Measurements from ENCODE around the gene GATAD2B. TPM values are rescaled to one million over a fixed set of nuclear protein-coding genes. Genes with fewer than 3 reads are reported as not detected.

Gene GATAD2B
- polyA plus RNA-seq, 3 donors, result 1.1 to 11.0 (median 2.0) TPM

GRCh38 chr1:153933430-153933829 lies 10.7 kb upstream of the GATAD2B start:
- H3K79me2 ChIP-seq (ENCODE audit: insufficient read depth, low read length), result peaks cover 23% of the 10 kb centered on the region
- Mint-ChIP-seq H3K27me3 (ENCODE audit: low read depth in 3 of 3) (peaks cover 0 to 5% (median 0%) of the 10 kb centered on the region in 3 donors), H3K9me3 (no peaks in the 10 kb centered on the region), H3K4me1 (peaks cover 8% of the 10 kb centered on the region), H3K27ac (peak overlapping the region in 1 of 7 donors; percentile 82), H3K4me3 (no peak overlapping the region), H3K36me3 (peaks cover 79 to 97% of the 10 kb centered on the region in 2 donors)
- H3K27me3 ChIP-seq (ENCODE audit: control insufficient read depth in 2 of 2, insufficient read depth in 2 of 2, low read length in 2 of 2), result no peaks in the 10 kb centered on the region
- no peak overlapping the region for H3K4me3 ChIP-seq (replicated peaks in 1 of 3; ENCODE audit: low read depth in 2 of 3, low read length in 3 of 3)
- peaks cover 88% of the 10 kb centered on the region for H4K20me1 ChIP-seq (ENCODE audit: insufficient read depth, low read length)
- no peaks in the 10 kb centered on the region for H3K4me1 ChIP-seq (ENCODE audit: control insufficient read depth in 1 of 2, insufficient read depth in 2 of 2, low read length in 2 of 2)
- 95% methylated on average over 12 of the region's 14 CpGs for WGBS (ENCODE audit: insufficient coverage)
- H3K4me2 ChIP-seq (replicated peaks; ENCODE audit: extremely low read depth, low read length, poor library complexity, severe bottlenecking), result no peak overlapping the region
- intact Hi-C loops (cut with micrococcal nuclease), result no loop called here
- no peak for TF ChIP-seq CTCF (IDR thresholded peaks at IDR 0.05)
- no peaks in the 10 kb centered on the region for H3K9me3 ChIP-seq (replicated peaks in 1 of 2; ENCODE audit: control insufficient read depth in 1 of 2, insufficient read depth in 1 of 2, low read length in 2 of 2)
- DNase-seq, result no peak
- H3K27ac ChIP-seq (ENCODE audit: low read depth in 1 of 2, low read length in 2 of 2), result no peak overlapping the region
- no peak overlapping the region for H3K9ac ChIP-seq (ENCODE audit: insufficient read depth, low read length, poor library complexity, severe bottlenecking)
- H2AFZ ChIP-seq (ENCODE audit: insufficient read depth, low read depth, low read length, poor library complexity, severe bottlenecking), result no peak overlapping the region
- H3K36me3 ChIP-seq (replicated peaks in 1 of 2; ENCODE audit: control insufficient read depth in 1 of 2, insufficient read depth in 2 of 2, low read length in 2 of 2), result peaks cover 84 to 94% of the 10 kb centered on the region in 2 donors

DNA sequence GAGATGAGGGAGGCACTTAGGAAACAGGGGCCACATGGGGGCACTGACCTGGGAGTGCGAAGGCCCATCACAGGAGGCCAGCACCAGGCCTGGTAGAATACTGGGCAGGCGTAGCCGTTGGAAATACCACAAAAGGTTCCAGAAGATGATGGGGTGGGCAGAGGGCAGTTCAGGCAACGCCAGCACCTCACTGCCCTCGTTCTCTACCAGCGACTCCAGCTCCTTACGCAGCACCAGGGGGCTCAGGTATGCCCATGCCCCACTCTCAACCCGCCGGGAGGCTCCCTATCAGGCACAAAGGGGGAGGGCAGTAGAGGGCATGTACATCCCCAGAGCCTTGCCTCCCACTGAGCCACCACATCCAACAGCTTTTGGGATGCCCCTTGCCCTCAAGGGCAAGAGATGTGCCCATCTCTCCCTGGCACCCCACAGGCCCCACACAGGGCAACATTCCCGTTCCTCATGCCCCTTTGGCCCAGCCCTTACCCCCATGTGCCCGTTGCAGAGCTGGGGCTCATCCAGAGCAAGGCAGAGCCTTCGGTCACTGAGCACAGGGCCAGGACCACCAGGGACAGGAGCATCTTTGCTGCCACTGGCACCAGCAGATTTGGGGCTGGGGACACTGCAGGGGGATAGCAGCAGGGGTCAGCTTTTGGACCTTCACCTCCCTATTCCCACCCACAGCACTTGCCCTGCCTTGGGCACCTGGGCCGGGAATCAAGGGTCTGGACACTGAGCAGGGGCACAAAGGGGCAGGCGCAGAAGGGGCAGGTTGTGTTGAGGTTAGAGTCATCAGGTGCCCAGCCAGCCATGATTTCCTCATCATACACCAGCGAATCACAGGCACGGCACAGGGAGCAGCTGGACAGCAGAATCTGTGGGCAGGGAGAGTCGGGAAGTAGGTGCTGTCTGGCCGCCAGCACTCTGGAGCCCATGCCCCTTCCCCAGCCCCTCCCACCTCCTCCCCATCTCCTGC lies 9.7 kb upstream of the GATAD2B start:
- H3K4me3 ChIP-seq (replicated peaks in 1 of 3; ENCODE audit: low read depth in 2 of 3, low read length in 3 of 3), result no peak overlapping the region
- intact Hi-C loops (cut with micrococcal nuclease), result no loop called here
- H3K4me1 Mint-ChIP-seq, result peaks cover 9% of the 10 kb centered on the region
- no peaks in the 10 kb centered on the region for H3K4me1 ChIP-seq (ENCODE audit: control insufficient read depth in 1 of 2, insufficient read depth in 2 of 2, low read length in 2 of 2)
- H3K27ac ChIP-seq (ENCODE audit: low read depth in 1 of 2, low read length in 2 of 2), result no peak overlapping the region
- peak overlapping the region in 1 of 7 donors; percentile 35 for H3K27ac Mint-ChIP-seq
- H3K27me3 ChIP-seq (ENCODE audit: control insufficient read depth in 2 of 2, insufficient read depth in 2 of 2, low read length in 2 of 2), result no peaks in the 10 kb centered on the region
- no peak for TF ChIP-seq CTCF (IDR thresholded peaks at IDR 0.05)
- WGBS (ENCODE audit: insufficient coverage), result over 99% methylated on average over 12 of the region's 18 CpGs
- peaks cover 0 to 5% (median 0%) of the 10 kb centered on the region in 3 donors for H3K27me3 Mint-ChIP-seq (ENCODE audit: low read depth in 3 of 3)
- H2AFZ ChIP-seq (ENCODE audit: insufficient read depth, low read depth, low read length, poor library complexity, severe bottlenecking), result no peak overlapping the region
- peaks cover 84% of the 10 kb centered on the region for H4K20me1 ChIP-seq (ENCODE audit: insufficient read depth, low read length)
- H3K9ac ChIP-seq (ENCODE audit: insufficient read depth, low read length, poor library complexity, severe bottlenecking), result no peak overlapping the region
- no peak overlapping the region for H3K4me3 Mint-ChIP-seq
- H3K9me3 ChIP-seq (replicated peaks in 1 of 2; ENCODE audit: control insufficient read depth in 1 of 2, insufficient read depth in 1 of 2, low read length in 2 of 2), result no peaks in the 10 kb centered on the region
- H3K4me2 ChIP-seq (replicated peaks; ENCODE audit: extremely low read depth, low read length, poor library complexity, severe bottlenecking), result no peak overlapping the region
- H3K79me2 ChIP-seq (ENCODE audit: insufficient read depth, low read length), result peaks cover 19% of the 10 kb centered on the region
- peaks cover 78 to 84% of the 10 kb centered on the region in 2 donors for H3K36me3 ChIP-seq (replicated peaks in 1 of 2; ENCODE audit: control insufficient read depth in 1 of 2, insufficient read depth in 2 of 2, low read length in 2 of 2)
- peaks cover 75 to 87% of the 10 kb centered on the region in 2 donors for H3K36me3 Mint-ChIP-seq
- no peak for DNase-seq
- no peaks in the 10 kb centered on the region for H3K9me3 Mint-ChIP-seq

Data from CD14-positive monocyte (primary cell).